ENCODE measurements around the gene GRIK3.
"Not testable (repeated sequence)": the region's sequence is repeated elsewhere in the genome, so short reads cannot be mapped to it uniquely, and the experiment has no call there.

The GRIK3 gene

DNA sequence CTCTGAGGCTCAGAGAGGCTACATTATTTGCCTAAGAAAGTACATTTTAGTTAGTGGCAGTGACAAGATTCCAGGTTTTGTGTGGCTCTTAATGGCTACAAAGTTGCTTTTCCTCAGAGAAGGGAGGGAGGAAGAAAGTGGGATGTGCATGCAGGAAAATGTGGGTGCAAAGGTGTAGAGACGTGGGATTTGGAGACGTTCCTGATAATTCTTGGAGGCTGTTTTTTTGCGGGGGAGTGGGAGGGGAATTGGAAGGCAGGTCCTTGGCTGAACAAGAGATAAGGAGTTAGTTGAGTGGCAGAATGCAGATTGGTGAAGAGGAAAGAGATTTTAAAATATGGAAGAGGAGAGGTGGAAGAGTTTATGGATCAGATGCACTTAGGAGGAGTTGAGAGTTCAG is 258.1 kb downstream of the GRIK3 start:
- no peak for DNase-seq

DNA sequence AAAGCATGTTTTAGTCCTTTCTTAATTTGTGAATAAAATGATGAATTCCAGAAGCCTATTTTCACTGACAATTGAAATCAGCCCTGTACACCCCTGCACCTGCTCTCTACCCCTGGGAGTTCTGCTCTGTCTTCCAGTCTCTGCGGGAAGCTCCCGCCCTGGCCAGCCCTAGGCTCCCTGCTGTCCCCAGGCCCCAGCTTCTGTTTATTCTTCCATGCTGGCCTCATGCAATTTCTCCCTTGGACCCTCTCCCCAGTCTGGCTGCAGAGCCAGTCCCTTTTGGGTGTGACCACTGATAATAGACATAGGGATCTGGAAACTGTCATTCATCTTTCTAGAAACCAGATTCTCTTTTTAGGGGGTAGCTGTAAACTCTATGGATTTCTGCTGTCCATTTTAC is 258.6 kb downstream of the GRIK3 start:
- no peak for DNase-seq

DNA sequence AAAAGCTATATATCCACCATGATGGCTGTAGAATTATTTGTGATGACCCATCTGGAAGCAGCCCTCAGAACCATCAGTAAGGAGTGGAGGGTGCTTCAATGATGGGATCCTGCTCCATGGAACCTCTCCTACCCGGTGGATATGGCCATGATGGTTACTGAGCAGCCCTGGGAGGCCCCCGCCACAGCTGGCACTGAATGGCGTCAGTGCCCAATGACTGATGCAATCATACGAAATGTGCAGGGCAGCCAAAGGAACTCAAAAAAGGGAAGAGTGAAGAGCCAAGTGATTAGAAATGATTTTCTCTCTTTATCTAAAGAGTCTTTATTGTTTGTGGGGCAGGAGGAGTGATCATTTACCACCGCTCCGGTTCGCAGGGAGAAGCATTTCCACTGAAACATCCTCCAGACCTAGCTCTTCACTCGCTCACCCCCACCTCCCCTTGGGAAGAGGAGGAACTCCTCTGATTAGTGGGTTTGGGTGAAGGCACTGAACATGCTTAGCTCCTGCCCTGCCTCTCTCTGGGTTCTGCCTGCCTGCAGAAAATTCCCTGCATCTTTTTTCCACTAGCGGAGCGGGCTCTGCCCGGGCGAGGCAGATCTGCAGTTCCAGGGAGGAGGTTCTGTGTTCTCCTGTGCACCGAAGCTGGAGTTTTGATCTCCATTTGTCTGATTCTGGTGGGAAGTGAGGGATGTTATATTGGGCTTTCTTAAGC is 260.3 kb downstream of the GRIK3 start:
- no peak for DNase-seq

DNA sequence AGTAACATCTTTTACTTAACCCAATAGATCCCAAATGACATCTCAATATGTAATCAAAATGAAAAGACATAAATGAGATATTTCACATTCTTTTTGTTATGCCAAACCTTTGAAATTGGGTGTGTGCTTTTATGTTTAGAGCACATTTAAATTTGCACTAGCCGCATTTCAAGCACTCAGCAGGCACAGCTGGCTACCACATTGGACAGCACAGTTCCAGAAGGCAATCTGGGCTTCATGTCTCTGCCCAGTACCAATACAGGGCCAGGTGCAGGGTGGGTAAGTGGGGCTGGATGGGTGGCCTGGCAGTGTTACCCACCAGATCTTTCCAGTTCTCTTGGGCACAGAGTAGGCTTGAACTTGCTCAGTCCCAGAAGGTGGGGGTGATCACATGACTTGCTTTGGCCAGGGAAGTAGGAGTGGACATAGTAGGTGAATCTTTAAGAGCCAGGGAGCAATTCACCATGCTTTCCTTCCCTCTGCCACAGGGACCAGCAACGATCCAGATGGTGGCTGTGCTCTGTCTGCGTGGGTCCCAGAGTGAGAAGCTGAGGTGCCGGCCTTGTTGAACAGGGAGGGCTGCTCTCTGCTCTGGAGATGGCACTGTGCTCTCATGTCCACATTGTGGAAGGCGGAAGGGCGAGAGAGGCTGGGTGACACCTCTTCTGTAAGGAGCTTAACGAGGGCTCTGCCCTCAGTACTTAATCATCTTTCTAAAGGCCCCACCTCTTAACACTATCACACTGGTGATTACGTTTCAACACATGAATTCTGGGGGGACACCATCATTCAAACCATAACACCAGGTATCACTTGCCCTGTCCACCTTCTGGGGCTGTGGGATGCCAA is 261.4 kb downstream of the GRIK3 start:
- DNase-seq, result no peak

DNA sequence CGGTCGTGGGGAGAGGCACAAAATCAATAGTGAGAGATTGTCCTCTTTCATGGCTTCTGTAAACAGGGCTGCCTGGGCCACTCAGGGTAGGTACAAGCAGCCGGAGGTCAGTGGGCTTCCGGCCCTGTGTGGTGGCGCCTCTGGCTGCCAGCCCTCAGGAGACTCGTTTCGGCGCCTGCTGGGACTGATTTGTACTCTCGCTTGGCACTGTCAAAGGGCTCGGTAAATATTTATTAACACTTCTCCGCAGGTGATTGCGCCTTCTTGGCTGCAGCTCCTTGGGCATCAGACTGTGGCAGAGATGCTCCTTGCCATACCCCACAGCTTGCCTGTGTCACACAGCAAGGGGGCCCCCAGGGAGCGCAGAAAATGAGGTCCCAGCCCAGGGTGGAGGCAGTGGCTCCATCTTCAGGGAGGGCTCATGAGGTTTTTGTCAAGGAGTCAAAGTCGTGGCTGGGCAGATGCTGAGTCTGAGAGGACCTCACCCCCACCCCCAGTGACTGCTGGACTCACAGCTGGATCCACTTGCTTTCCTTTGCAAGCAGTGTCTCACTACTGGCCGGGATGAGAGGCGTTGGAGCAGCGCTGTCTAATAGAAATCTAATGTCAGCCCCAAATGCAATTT is 262.5 kb downstream of the GRIK3 start:
- DNase-seq, result no peak

DNA sequence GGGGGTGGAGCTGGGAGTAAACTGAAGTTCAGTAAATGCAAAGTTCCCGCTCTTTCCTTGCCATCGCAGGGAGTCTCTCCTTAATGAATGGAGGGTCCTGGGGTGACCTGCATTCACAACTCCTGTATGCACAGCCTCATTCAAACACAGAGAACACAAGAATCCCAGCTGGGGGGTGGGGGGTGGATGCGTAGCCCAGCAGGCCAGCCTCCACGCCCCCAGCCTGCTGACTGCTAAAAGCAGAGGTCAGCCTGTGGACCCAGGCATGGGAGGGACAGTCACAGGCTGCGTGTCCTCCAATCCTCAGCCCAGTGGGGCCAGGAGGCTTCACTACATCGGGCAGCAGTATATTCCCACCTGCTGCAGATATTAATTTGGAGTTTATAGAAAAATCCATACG is 263.1 kb downstream of the GRIK3 start:
- DNase-seq, result no peak

DNA sequence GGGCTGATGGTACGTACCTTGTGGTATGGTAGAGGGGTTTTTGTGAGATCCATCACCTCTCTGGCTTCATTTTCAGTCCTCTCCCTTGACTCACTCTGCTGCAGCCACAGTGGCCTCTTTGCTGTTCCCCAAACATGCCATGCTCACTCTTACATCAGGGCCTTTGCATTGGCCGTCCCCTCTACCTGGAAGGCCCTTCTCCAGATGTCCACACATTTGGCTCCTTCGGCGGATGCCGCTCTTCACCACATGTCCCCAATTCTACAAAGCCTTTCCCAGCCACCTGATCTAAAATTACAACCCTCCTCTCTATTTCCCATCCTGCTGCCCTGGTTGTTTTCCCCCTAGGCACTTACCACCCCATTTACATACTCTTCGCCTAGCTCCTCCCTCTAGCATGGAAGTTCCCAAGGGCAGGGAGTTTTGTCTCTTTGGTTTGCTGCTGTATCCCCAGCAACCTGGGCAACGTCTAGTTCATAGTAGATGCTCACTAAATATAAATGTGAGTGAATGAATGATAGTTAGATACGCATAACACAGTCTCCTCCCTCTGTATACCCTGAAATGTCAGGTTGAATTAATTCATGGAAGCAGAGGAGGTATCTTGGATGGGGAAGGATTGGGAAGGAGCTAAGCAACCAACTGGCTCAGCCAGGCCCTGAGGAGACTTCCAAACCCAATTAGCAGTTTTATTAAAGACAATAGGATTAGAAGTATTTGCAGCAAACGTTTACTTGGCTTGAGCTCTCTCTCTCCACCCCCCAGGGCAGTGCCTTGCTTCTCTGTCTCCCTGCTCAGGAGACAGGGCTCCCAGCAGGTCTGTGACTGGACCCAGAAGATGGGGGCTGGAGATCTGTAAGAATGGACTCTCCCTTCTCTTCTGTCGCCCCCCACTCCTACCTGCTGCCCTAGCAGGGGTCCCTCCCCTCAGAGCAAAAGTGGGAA is 264.2 kb downstream of the GRIK3 start:
- no peak for DNase-seq

DNA sequence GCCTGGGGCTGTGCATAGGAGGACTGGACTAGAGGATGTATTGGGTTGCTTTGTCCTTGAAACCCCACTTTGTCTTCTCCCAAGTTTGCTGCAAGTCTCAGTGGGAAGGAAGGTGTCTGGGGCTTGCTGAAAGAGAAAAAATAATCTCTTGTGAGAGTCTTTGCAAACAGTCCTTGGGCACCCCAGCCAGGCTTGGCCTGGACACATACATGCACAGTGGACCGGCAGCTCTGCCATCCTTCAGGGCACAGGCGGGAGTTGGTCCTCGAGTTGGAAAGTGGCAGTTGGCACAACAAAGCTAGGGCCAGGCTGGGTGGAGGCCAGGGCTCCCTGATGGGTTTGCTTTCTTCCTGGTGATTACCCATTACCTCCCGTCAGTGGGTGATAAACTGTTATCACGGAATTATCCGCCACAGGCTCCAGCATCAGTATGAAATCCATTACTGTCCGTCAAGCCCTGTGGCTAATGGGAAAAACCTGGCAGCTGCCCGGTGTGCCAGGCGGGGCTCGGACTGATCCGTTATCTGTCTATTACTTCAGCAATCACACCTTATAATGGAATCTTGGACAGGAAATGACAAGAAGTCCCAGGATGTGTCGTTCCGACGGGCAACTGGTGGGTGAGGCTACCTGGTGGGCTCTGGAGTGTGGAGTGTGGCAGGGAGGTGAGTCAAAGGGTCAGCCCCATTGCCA is 265.7 kb downstream of the GRIK3 start:
- DNase-seq, result no peak

DNA sequence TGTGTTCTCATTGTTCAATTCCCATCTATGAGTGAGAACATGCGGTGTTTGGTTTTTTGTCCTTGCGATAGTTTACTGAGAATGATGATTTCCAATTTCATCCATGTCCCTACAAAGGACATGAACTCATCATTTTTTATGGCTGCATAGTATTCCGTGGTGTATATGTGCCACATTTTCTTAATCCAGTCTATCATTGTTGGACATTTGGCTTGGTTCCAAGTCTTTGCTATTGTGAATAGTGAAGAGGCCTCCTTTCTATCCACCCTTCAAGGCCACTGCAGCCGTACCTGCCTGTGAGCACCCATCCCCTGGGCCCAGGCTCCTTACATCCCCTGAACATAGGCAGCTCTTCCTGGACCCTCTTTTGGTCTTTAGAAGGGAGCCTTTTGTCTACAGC is 266.9 kb downstream of the GRIK3 start:
- not testable (repeated sequence) for DNase-seq

DNA sequence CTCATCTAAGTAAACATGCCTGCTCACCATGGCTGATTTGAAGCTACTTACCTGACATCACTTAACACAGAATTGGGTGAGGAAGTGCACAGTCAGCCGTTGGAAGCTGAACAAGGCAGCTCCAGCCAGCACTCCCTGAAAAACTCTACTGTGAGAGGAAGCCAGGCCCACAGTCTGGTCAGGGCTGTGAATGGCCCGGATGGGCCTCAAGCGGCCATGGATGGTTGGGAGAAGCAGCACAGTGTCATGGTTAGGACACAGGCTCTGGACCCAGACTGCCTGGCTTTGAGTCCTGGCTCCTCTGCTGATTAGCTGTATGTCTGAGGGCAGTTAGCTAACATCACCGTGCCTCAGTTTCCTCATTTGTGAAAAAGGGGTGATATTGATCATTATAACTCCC is 267.8 kb downstream of the GRIK3 start:
- DNase-seq, result no peak

DNA sequence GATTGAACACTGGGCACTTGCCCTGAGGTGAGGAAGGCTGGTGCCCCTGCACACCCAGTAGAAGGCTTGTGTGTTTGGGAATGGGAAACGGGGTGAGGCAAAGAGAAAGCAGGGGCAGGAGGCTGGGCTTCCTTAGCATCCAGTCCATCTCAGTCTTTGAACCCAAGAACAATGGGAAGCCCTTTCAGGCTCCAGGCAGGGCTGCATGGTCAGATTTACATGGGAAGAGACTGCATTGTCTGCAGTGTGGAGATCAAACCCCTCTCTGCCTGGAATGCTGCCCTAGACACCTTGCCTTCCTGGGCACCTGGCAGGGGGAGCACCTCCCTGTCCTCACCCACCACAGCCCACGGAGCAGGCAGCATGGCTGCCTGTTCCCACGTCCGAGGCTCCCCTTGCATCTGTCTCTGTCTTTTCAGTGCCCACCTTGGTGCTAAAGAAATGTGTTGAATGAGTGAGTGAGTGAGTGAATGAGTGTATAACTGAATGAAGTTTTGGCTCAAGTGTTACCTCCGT is 268.5 kb downstream of the GRIK3 start:
- DNase-seq, result no peak

DNA sequence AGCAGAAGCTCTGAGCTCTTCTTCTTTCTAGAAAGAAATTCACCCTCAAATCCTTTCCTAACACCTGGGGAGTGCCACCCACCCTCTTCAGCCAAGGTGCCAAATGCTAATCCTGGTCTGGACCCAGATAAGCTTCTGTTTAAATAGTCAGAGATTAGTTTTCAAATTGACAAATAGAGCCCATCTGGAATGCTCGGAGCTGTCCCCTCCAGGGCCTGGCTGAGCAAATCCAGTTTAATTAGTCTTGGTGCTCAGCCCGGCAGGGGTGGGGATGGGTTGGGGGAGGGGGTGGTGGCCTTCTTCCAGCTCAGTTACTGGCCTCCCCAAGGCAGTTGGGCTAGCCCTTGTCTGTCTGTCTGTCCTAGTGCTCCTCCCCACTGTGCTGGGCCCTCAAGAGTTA is 269.5 kb downstream of the GRIK3 start:
- DNase-seq, result no peak

DNA sequence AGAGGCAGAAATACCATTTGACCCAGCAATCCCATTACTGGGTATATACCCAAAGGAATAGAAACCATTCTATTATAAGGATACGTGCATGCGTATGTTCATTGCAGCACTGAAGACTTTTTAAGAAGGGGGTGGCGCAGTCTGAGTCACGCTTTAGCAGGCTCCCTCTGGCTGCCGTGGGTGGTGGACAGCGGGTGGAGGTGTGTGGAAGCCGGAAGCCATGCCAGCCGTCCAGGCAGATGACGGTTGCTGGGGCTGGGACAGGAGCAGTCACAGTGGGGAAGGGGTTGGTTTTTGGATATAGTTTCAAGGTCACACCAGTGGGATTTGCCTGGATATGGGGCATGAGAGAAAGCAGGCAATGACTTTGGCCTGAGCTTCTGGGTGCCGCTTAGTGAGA is 270.5 kb downstream of the GRIK3 start:
- no peak for DNase-seq

DNA sequence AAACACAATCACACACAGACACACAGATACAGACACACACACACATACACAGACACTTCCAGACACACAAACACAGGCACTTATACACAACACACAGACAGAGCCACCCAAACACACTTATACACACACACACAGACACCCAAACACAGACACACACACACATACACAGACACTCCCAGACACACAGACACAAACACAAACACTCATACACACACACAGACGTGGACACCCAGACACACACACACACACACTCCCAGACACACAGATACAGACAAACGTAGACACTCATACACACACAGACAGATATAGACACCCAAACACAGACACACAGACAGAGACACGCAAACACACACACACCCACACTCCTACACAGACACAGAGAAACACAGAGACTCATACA is 272.1 kb downstream of the GRIK3 start:
- no peak for DNase-seq

DNA sequence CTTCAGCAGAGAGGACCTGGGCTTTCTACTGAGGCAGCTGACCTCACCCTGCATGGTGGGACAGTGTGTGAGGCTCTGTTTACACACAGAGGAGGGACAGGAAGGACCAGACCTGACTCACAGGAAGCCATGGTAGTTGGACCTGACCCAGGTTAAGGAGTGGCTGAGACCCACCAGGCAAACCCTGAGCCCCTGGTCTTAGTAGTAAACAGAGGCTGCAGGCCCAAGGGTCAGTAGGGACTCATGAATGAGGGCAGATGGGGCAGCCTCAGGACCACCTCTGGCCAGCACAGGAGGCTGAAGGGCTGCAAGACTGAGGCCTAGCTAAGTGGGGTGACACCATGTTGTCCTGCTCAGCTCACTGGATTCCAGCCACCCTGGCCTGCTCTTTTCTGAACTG is 273.2 kb downstream of the GRIK3 start:
- DNase-seq, result no peak

DNA sequence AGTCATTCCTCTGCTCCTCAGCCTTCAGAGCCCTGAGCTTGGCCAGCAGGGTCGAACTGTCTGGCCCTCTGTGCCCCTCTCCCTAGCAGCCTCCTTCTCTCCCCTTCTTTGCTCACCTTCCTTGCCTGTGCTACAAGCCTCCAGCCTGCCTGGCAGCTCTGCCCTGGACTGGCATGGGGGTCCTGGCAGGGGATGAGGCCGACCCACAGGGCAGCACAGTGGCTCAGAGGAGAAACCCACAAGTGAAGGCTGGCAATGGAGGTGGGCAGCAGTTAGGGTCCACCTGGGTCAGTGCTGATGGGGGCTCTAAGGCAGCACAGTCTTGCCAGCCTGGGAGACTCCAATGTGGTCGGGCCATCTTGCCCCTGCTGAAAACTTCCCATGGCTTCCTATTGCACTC is 274.2 kb downstream of the GRIK3 start:
- DNase-seq, result no peak

DNA sequence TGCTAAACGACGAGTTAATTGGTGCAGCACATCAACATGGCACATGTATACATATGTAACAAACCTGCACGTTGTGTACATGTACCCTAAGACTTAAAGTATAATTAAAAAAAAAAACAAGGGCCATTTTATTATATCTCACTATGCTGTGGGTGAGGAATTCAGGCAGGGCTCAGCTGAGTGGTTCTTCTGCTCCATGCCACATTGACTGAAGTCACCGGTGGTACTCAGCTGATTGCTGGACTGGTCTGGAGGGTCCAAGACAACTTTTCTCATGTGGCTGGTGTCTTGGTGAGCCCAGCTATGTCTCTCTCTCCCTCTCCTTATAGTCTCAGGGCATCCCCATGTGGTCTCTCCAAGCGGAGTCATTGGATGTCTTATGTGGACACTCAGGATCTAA is 275.0 kb downstream of the GRIK3 start:
- DNase-seq, result no peak

DNA sequence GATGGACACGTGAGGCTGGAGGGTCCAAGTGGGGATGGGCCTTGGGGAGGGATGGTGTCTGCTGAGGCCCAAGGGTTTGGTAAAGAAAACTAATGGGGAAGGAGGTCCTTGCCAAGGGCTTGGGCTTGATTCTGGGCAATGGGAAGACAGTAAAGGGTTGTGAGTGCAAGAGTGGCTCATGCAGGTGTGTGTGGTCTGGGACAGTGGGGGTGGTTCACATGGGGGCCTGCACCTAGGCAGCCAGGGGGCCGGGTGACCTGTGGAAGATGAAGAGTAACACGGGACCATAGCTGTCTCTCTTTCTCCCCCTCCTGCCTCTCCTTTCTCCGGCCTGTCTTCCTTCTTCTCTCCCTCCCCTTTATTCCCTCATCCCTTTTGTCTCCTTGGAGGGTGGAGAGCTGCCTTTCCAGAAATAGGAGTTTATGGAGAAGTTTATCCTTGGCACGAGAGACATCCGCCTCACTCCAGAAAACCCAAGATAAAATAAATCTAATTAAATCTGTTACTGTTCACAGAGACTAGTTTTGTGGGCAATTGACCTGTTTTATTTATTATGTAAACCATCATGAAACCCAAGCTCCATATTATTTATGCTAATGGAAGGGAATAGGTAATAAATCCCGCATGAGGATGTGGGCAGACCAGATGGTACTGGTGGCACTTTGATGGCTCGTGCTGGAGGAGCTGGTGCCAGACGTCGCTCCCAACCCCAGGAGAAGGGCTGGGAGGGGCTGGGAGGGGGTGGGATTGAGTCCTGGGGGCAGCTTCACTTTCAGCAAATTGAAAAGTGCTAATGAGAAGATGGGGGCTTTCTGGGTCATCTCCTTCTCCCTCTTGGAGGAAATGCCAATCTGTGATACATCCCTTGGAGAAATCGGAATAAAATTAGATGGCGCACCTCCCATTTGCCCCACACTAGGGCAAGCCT is 278.7 kb downstream of the GRIK3 start:
- no peak for DNase-seq

DNA sequence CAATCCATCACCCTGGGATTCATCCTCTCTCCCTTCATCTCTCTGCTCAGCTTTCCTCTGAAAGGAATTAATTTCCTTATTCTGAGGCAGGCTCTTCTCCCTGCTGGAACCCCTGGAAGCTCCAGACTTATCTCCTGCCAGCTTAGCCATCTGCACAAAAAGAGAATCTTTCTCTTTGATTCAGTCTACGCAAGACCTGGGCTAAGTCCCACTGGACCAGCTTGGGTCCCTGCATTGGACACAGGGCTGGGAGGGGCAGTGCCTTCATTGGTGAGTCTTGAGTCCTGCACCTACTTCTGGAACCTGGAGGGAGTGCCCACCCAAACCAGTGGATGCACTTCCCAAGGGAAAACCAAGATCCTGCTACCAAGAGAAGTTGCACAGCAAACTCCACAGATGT is 279.9 kb downstream of the GRIK3 start:
- no peak for DNase-seq

DNA sequence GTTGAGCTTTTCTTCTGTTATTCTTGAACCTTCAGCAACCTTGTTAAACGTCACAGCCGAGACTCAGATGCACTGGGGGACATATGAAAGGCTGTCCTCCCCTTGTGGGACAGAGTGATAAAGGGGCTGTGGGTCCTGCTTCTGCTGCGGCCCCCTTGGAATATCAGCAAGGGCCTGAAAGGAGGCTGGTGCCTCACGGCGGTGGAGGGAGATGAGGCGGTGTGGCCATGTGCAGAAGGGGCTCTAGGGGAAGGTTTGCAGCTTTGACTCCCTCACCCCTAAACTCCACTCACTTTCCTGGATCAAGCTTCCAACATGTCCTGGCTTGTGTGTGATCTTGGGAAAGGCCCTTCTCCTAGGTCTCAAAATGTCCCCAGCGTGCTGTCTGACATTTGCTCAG is 280.9 kb downstream of the GRIK3 start:
- no peak for DNase-seq

DNA sequence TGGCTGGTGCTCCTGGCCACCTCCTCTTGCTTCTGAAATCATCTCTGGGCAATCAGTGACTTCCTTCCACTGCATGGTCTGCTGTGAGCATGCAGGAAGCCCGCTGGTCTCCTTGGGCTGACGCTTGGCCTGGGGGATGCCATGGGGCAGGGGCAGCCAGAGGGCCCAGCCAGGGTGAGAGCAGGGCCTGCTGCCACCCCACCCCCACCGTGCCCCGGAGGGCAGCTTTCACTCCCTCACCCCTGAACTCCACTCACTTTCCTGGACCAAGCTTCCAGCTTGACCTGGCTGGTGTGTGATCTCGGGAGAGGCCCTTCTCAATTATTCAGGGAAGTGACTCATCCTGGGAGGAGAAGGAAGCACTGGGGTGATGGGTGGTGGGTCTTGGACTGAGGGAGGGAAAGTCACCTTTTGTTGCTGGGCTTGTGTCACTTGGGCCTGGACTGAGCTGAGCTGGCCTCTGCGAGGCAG is 281.4 kb downstream of the GRIK3 start:
- DNase-seq, result no peak
